Vagina (tissue), 2 donors: ENCODE data around the gene PANX3.

Source experiments
- POLR2A ChIP-seq, 2 donors: fragments of 450-650 bp; IDR thresholded peaks; one replicate each; pipeline ENCODE4 v1.6.1; 2017; ENCODE audit warnings: antibody characterized with exemption in 2 of 2, mild to moderate bottlenecking in 2 of 2, moderate library complexity in 2 of 2
- TF ChIP-seq, protein P1 (sequence below), 3 experiments: fragments of 450-650 bp in 2 of 3; fragments of 200-600 bp in 1 of 3; sonication (generic) in 1 of 3; IDR thresholded peaks; one replicate each; pipeline ENCODE4 v1.5.1; 2017 to 2019; ENCODE audit warnings: antibody characterized with exemption in 3 of 3, mild to moderate bottlenecking in 2 of 3, moderate library complexity in 2 of 3

- TF ChIP-seq, protein P1, sequence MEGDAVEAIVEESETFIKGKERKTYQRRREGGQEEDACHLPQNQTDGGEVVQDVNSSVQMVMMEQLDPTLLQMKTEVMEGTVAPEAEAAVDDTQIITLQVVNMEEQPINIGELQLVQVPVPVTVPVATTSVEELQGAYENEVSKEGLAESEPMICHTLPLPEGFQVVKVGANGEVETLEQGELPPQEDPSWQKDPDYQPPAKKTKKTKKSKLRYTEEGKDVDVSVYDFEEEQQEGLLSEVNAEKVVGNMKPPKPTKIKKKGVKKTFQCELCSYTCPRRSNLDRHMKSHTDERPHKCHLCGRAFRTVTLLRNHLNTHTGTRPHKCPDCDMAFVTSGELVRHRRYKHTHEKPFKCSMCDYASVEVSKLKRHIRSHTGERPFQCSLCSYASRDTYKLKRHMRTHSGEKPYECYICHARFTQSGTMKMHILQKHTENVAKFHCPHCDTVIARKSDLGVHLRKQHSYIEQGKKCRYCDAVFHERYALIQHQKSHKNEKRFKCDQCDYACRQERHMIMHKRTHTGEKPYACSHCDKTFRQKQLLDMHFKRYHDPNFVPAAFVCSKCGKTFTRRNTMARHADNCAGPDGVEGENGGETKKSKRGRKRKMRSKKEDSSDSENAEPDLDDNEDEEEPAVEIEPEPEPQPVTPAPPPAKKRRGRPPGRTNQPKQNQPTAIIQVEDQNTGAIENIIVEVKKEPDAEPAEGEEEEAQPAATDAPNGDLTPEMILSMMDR (IDR thresholded peaks at IDR 0.05) = no peak
- no peak for TF ChIP-seq POLR2A (IDR thresholded peaks at IDR 0.05)
Measured at GRCh38 chr11:124667601-124668000, 56.4 kb downstream of the PANX3 start.
